Measurements from ENCODE around the gene OR13H1. TPM values are rescaled to one million over a fixed set of nuclear protein-coding genes. Genes with fewer than 3 reads are reported as not detected.

Gene OR13H1
- total and polyA plus RNA-seq, 4 donors = not detected

- Histone ChIP-seq H3K27me3 (ENCODE audit: control insufficient read depth in 4 of 4, insufficient read depth in 4 of 4, low read length in 3 of 4) (no peaks in the 10 kb centered on the region), H3K4me1 (ENCODE audit: control insufficient read depth in 4 of 4, insufficient read depth in 4 of 4, low read length in 3 of 4) (no peaks in the 10 kb centered on the region), H3K9ac (ENCODE audit: low read depth in 1 of 2, low read length in 2 of 2) (no peak overlapping the region), H3K27ac (ENCODE audit: low read depth in 1 of 2, low read length in 2 of 2) (no peak overlapping the region), H3K36me3 (ENCODE audit: control insufficient read depth in 4 of 4, insufficient read depth in 3 of 4, low read depth in 1 of 4, low read length in 3 of 4) (no peaks in the 10 kb centered on the region), H3K4me3 (ENCODE audit: low read depth in 1 of 3, low read length in 3 of 3) (no peak overlapping the region), H3K9me3 (ENCODE audit: control insufficient read depth in 4 of 4, low read length in 3 of 4) (peaks cover 0 to 5% (median 2%) of the 10 kb centered on the region in 4 donors)
- DNase-seq (ENCODE audit: low spot score) = no peak
- WGBS = 95% methylated on average over 9 of the region's 9 CpGs
- no peak for TF ChIP-seq ZBTB33 (IDR thresholded peaks at IDR 0.05)
- TF ChIP-seq SP1 (IDR thresholded peaks at IDR 0.05) = no peak
- no peak for TF ChIP-seq RAD21 (IDR thresholded peaks at IDR 0.05)
- no peak for TF ChIP-seq HNF4A (conservative IDR thresholded peaks at IDR 0.05)
- TF ChIP-seq CTCF (IDR thresholded peaks at IDR 0.05; ENCODE audit: low read depth, low read length, missing input control) = no peak
- no peak for TF ChIP-seq RXRA (IDR thresholded peaks at IDR 0.05)
- no peak for TF ChIP-seq FOXA1 (IDR thresholded peaks at IDR 0.05)
- TF ChIP-seq, protein P1, sequence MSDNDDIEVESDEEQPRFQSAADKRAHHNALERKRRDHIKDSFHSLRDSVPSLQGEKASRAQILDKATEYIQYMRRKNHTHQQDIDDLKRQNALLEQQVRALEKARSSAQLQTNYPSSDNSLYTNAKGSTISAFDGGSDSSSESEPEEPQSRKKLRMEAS (IDR thresholded peaks at IDR 0.05) = no peak
- no peak for TF ChIP-seq YY1 (IDR thresholded peaks at IDR 0.05)
- no peak for TF ChIP-seq GABPA (IDR thresholded peaks at IDR 0.05 in 1 of 2, conservative IDR thresholded peaks at IDR 0.05 in 1 of 2)
- TF ChIP-seq NR2F2 (IDR thresholded peaks at IDR 0.05) = no peak
These were observed 30.5 kb upstream of the OR13H1 start for GRCh38 chrX:131513159-131513914.

GRCh38 chrX:131521824-131522223 lies 22.1 kb upstream of the OR13H1 start:
- H3K9ac ChIP-seq (ENCODE audit: low read depth in 1 of 2, low read length in 2 of 2) = no peak overlapping the region
- H3K4me3 ChIP-seq (ENCODE audit: low read depth in 1 of 3, low read length in 3 of 3) = no peak overlapping the region
- no peaks in the 10 kb centered on the region for H3K4me1 ChIP-seq (ENCODE audit: control insufficient read depth in 4 of 4, insufficient read depth in 4 of 4, low read length in 3 of 4)
- no peak overlapping the region for H3K27ac ChIP-seq (ENCODE audit: low read depth in 1 of 2, low read length in 2 of 2)
- H3K9me3 ChIP-seq (ENCODE audit: control insufficient read depth in 4 of 4, low read length in 3 of 4) = peaks cover 0 to 7% (median 3%) of the 10 kb centered on the region in 4 donors
- DNase-seq (ENCODE audit: low spot score) = no peak
- H3K27me3 ChIP-seq (ENCODE audit: control insufficient read depth in 4 of 4, insufficient read depth in 4 of 4, low read length in 3 of 4) = no peaks in the 10 kb centered on the region
- no peaks in the 10 kb centered on the region for H3K36me3 ChIP-seq (ENCODE audit: control insufficient read depth in 4 of 4, insufficient read depth in 3 of 4, low read depth in 1 of 4, low read length in 3 of 4)
- no peak for TF ChIP-seq NR2F2 (IDR thresholded peaks at IDR 0.05)
- no peak for TF ChIP-seq HNF4G (IDR thresholded peaks at IDR 0.05)
- no peak for TF ChIP-seq GABPA (IDR thresholded peaks at IDR 0.05 in 1 of 2, conservative IDR thresholded peaks at IDR 0.05 in 1 of 2)
- no peak for TF ChIP-seq YY1 (IDR thresholded peaks at IDR 0.05)
- TF ChIP-seq CTCF (IDR thresholded peaks at IDR 0.05; ENCODE audit: low read depth, low read length, missing input control) = no peak
- no peak for TF ChIP-seq TAF1 (conservative IDR thresholded peaks at IDR 0.05)
- WGBS = 55% methylated on average over 2 of the region's 2 CpGs

All from liver (tissue), 9 donors.